Ectodermal cell (in vitro differentiated cells): ENCODE results near the gene RFX7.

Experiments
- H3K27ac ChIP-seq: 2 replicates; pipeline ENCODE4 v1.7.0; 2013; ENCODE audit warnings: mild to moderate bottlenecking, low read depth, low read length; ENCODE audit not compliant: insufficient read depth, poor library complexity, severe bottlenecking
- H3K27me3 ChIP-seq: 2 replicates; pipeline ENCODE4 v1.7.0; 2013; ENCODE audit warnings: mild to moderate bottlenecking, low read length; ENCODE audit not compliant: insufficient read depth, control insufficient read depth, poor library complexity, severe bottlenecking
- H3K36me3 ChIP-seq: one replicate; pipeline ENCODE4 v1.7.0; 2013; ENCODE audit warnings: low read length; ENCODE audit not compliant: control insufficient read depth, insufficient read depth
- H3K4me1 ChIP-seq: one replicate; pipeline ENCODE4 v1.7.0; 2013; ENCODE audit warnings: low read length; ENCODE audit not compliant: control insufficient read depth, insufficient read depth
- H3K4me3 ChIP-seq: 2 replicates; pipeline ENCODE4 v1.7.0; 2013; ENCODE audit warnings: low read depth, low read length, control low read depth; ENCODE audit not compliant: insufficient read depth
- H3K9me3 ChIP-seq: 2 replicates; pipeline ENCODE4 v1.7.0; 2013; ENCODE audit warnings: mild to moderate bottlenecking, low read length, moderate library complexity; ENCODE audit not compliant: control insufficient read depth
- WGBS, 2 experiments: methylation state at CpG; one replicate each; pipeline ENCODE4 v1.1.7; 2013; ENCODE audit warnings: missing lambda C conversion rate in 2 of 2; 5-methylcytosine and 5-hydroxymethylcytosine counted together

RFX7 gene

GRCh38 chr15:56254265-56254664, 10.6 kb upstream of the RFX7 start:
- Histone ChIP-seq H3K27me3 (no peaks in the 10 kb centered on the region), H3K4me1 (no peaks in the 10 kb centered on the region), H3K27ac (no peak overlapping the region), H3K4me3 (no peak overlapping the region), H3K36me3 (no peaks in the 10 kb centered on the region), H3K9me3 (peaks cover 3% of the 10 kb centered on the region)

DNA sequence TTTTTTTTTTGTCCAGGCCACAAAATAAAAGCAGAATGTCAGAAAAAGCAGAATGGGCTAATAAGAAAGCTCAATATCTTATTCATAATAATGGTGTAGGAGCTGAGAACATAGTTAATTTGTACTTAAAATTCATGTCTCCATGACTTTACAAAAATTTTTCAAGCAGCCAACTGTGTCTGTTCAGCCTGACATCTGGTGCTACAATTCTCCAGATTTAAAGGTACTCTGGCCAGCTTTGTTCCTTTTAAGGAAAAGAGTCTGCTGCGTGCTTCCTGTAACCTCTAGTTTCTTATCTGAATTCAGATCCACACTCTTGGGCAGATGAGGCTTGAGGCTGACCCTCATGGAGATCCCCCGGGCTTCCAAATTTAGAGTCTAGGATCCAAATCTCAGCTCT, 8.7 kb upstream of the RFX7 start:
- Histone ChIP-seq H3K9me3 (no peaks in the 10 kb centered on the region), H3K4me1 (no peaks in the 10 kb centered on the region), H3K36me3 (no peaks in the 10 kb centered on the region), H3K27ac (no peak overlapping the region), H3K27me3 (no peaks in the 10 kb centered on the region), H3K4me3 (no peak overlapping the region)
- 93 to 96% methylated on average over 2 of the region's 2 CpGs for WGBS, 2 experiments

- Histone ChIP-seq H3K4me1 (no peaks in the 10 kb centered on the region), H3K9me3 (no peaks in the 10 kb centered on the region), H3K4me3 (no peak overlapping the region), H3K27ac (no peak overlapping the region), H3K27me3 (no peaks in the 10 kb centered on the region), H3K36me3 (no peaks in the 10 kb centered on the region)
- WGBS, 2 experiments, result 92 to 94% methylated on average over 4 of the region's 4 CpGs
Observed at GRCh38 chr15:56251315-56252095, 7.8 kb upstream of the RFX7 start.

DNA sequence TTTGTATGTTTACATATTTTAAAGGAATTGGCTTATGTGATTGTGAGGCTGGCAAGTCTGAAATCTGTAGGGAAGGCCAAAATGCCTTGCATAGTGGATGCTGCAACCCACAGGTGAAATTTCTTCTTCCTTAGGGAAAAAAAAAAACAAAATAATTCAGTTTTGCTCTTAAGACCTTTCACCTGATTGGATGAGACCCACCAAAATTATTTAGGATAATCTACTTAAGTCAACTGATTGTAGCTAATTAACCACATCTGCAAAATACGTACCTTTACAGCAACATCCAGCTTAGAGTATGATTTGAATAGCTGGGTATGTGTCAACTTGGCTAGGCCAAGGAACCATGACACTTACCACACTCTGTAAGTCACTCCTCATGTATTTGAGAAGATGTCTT, 6.9 kb upstream of the RFX7 start:
- WGBS, 2 experiments, result no CpG with 5 or more reads among the region's 1 CpG
- Histone ChIP-seq H3K36me3 (no peaks in the 10 kb centered on the region), H3K27ac (no peak overlapping the region), H3K4me1 (no peaks in the 10 kb centered on the region), H3K4me3 (no peak overlapping the region), H3K9me3 (no peaks in the 10 kb centered on the region), H3K27me3 (no peaks in the 10 kb centered on the region)

DNA sequence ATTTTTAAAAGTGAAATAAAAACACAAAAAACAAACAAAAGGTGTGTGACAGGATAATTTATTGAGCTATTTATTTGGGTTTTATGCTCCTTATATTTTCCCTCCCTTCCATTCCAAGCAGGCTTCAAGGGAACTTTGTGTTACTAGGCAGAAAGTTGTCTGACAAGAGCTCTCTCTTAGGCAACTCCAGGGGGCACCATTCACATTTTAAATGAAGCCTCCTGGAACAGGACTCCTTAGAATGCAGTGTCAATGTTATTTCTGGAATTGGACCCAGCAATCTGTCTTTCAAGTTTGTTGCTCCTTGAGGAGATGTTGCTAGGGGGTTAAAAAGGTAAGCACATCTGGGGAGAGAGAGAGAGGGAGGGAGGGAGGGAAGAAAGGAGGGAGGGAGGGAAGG, 5.4 kb upstream of the RFX7 start:
- H3K27ac ChIP-seq, result no peak overlapping the region
- no peaks in the 10 kb centered on the region for H3K9me3 ChIP-seq
- no peaks in the 10 kb centered on the region for H3K36me3 ChIP-seq

DNA sequence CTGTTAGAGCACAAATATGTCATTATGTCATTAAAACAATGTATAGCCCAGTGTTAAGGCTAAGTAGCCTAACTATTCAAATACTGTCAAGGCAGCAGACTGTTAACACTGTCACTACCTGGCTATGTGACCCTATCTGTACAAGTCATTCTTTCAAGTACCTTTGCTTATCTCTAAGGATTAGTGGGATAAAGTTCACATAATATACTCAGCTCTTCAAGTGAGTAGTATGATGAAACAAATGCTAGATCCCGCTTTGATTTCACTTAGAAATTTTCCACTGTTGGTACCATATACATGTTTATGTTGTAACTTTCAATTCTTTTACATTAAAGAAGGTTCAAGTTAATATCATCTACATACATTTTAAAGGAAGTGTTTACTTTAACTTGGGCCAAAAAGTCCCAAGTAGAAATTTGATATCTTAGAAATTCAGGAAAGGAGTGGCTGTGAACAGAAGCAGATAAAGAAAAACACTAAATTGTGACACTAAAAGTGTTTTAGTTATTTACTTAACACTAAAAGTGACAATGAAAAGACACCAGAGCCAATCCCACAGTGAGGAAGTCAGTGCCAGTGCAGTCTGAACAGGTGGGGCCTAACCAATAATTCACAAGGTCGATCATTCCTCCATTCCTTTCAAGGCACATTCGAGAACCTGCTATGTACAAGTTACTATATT, 4.8 kb upstream of the RFX7 start:
- Histone ChIP-seq H3K4me3 (no peak overlapping the region), H3K27me3 (no peaks in the 10 kb centered on the region), H3K4me1 (peaks cover 6% of the 10 kb centered on the region), H3K9me3 (no peaks in the 10 kb centered on the region), H3K27ac (no peak overlapping the region), H3K36me3 (no peaks in the 10 kb centered on the region)
- 80 to 100% methylated on average over 1 to 2 of the region's 3 CpGs for WGBS, 2 experiments

More for the DNA sequence above, 5.4 kb upstream of the RFX7 start:
- Histone ChIP-seq H3K27me3 (no peaks in the 10 kb centered on the region), H3K4me3 (no peak overlapping the region), H3K4me1 (peaks cover 6% of the 10 kb centered on the region)

DNA sequence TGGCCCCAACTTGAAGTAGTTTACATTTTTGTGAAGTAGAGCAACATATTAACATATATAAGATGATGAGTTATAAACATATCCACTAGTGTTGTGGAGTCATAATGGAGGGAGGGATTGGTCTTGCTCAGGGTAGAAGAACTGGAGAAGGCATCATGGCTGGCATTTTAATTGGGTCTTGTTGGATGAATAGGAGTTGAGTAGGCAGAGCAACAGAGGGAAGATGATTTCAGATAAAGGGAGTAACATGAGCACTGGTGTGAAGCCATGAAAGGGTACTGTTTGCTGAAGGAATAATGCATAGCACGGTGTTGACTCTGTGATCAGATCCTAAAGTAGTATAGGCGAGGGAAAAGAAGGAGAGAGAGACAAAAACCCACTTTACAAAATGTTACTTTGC, 3.6 kb upstream of the RFX7 start:
- Histone ChIP-seq H3K4me3 (no peak overlapping the region), H3K27me3 (no peaks in the 10 kb centered on the region), H3K27ac (no peak overlapping the region), H3K4me1 (peaks cover 6% of the 10 kb centered on the region), H3K9me3 (no peaks in the 10 kb centered on the region), H3K36me3 (no peaks in the 10 kb centered on the region)
- WGBS, 2 experiments, result 78 to 83% methylated on average over 1 to 2 of the region's 2 CpGs

GRCh38 chr15:56245871-56246814, 2.5 kb upstream of the RFX7 start:
- H3K27ac ChIP-seq, result no peak overlapping the region
- no peaks in the 10 kb centered on the region for H3K36me3 ChIP-seq
- H3K27me3 ChIP-seq, result no peaks in the 10 kb centered on the region
- no peak overlapping the region for H3K4me3 ChIP-seq
- peaks cover 6% of the 10 kb centered on the region for H3K4me1 ChIP-seq
- 8 to 12% methylated on average over 15 of the region's 15 CpGs for WGBS, 2 experiments
- no peaks in the 10 kb centered on the region for H3K9me3 ChIP-seq

GRCh38 chr15:56244811-56245576, 1.3 kb upstream of the RFX7 start:
- Histone ChIP-seq H3K36me3 (no peaks in the 10 kb centered on the region), H3K9me3 (no peaks in the 10 kb centered on the region), H3K27ac (peak overlapping the region; percentile 56), H3K4me3 (peak overlapping the region; percentile 84), H3K4me1 (peaks cover 6% of the 10 kb centered on the region), H3K27me3 (no peaks in the 10 kb centered on the region)
- 69 to 73% methylated on average over 10 of the region's 10 CpGs for WGBS, 2 experiments
